IPS-NIHi7 (cell line): ENCODE measurements around the gene ASAP2.

Experiments used
- DNase-seq: peaks from one replicate; pipeline ENCODE4 v3.0.0; 2012; ENCODE audit warnings: mixed read lengths; ENCODE audit errors: extremely low spot score

ASAP2 gene

DNA sequence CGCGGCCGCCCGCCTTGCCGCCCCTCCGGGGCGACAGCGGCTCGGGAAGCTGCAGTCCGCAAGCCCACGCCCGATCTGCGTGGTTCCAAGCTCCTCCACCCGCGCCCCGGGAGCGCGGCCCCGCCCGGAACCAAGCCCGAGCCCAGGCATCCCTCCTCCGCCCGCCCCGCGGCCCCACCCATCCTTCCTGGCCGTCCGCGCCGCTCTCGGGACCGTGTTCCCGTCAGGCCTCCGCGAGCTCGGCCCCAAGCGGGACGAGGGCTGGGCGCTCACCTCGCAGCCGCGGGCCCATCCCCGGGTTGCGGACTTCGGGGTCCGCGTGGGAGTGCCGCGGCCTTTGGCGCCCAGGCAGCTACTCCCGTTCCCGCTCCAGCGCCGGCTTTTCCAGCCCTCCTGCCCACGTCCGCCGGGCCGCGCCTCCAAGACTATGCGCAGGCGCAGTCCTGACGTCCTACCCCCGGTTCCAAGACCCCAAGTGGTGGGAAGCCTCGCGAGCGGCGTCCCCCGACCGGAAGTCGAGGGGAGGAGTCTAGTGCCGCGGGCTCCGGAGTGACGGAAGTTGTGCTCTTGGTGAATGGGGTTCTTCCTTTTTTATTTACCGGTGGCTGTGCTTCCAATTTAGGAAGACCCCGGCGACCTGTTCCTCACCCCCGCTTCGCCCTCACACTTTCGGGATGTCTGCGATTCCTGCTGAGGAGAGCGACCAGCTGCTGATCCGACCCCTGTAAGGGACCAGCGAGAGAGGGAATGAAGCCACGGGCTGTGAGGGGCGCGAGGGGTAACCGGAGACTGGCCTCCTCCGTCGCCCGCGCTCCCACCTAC is 216.7 kb downstream of the ASAP2 start, which contains the start of the genes CPSF3 and ITGB1BP1:
Gene CPSF3, plus strand, starts transcription at position 555 of the 822 bp plus-strand sequence. Its CDS starts 120 bp downstream, at position 675.
Gene ITGB1BP1, minus strand, starts transcription at position 429 of the 822 bp plus-strand sequence. CDS start 4,831 bp downstream, outside the sequence.
- peak; percentile 100 for DNase-seq

DNA sequence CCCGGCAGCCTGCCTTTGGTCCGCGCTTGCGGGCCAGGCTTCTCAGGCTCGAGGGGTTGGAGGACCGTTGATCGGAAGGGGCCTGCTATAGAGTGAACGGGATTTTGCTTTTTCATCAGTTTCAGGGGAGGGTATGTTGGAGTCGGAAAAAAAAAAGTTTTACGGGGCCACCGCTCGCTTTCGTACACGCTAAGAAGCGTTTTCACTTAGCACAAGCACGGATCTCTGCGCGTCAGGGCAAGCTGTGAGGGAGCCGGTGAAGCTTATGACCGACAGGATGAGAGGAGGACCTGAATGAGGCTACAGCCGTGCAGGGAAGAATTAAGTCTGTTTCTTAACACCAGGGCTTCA is 217.3 kb downstream of the ASAP2 start:
- no peak for DNase-seq

DNA sequence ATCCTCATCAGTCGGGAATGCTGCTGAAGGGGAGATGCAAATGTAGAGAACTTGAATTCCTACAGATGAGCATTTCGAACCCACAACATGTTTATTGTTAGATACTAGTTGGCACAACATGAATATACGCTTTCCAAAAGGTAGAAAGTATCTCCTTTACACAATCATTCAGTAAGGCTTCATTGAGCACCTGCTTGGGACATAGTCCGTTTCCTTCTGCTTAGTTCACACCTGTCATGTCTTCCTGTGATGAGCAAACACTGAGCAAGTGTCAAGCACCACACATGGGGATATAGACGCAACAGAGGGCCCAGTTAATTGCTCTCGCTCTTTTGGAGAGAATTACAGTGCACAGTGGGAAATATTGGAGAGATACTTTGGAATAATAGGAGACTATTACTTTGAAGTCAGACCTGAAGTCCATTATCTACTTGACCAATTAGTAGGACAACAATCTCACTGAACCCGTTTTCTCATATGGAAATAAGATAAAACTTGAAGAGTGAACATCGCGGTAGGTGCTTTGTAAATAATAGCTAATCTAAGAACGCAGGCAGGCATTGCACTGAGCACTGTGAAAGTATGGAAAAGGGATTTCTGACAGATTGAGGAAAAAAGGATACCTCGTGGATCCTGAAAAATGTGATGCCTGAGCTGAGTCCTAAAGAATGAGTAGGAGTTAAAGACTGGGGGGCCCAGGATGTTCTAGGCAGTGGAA is 218.0 kb downstream of the ASAP2 start:
- DNase-seq, result no peak

DNA sequence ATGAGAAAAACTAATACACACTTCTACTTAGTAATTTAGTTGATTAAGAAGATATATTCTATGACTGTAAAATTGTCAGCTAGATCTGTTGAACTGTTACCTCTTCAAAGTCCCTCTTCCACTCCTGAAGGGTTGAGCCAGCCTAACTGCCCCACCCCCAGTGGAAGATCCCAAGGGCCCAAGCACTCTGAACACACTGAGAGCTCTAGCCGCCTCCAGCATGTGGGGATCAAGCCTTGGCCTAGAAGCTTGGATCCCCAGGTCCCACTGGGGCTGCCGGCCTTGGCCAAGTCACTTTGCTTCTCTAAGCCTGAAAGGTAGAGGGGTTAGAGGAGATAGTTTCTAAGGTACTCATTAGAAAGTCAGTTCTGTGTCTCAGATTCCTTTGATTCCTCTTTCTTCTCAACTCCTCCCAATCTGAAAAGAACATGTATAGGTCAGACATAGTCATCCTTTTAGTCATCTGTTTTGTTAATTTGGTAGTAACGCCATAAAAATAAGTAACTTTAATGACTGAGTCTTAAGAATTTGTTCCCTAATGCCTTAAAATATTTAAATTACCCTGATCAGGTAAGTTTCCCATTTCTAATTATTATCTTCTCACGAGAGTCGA is 222.5 kb downstream of the ASAP2 start:
- DNase-seq, result no peak

DNA sequence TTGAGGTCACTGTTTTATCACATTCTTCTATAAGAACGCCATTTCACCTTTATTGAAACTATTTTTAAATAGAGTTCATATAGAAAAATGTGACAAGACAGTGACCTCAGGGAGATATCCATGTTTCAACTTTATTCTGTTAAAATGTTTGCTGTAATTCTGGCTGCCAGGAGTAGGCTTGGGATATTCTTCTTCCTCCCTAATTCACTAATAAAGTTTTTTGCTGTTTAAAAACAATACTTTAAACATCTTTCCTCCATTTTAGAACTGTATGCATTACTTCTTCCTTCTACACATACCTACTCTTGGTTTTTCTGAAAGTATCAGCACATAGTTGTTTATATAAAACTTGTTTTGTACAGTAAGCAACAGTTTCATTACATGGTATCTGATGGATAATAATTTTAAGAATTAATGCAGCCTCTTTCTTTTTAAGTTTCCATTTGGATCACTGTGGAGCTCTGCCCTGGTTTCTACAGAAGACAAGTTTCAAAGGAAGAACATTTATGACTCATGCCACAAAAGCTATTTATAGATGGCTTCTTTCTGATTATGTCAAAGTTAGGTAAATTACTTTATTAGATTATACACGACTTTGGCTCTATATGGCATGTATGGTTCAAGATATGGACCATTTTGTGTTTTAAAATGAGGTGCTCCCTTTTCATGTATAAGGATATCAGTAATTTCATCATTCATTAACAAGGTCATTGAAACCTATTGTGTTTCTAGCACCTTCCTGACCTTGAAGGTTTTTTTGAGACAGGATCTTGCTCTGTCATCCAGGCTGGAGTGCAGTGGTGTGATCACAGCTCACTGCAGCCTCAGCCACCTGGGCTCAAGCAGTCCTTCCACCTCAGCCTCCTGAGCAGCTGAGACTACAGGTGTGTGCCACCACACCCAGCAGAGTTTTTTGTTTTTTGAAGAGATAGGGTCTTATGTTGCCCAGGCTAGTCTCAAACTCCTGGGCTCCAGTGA is 224.0 kb downstream of the ASAP2 start:
- DNase-seq, result no peak

DNA sequence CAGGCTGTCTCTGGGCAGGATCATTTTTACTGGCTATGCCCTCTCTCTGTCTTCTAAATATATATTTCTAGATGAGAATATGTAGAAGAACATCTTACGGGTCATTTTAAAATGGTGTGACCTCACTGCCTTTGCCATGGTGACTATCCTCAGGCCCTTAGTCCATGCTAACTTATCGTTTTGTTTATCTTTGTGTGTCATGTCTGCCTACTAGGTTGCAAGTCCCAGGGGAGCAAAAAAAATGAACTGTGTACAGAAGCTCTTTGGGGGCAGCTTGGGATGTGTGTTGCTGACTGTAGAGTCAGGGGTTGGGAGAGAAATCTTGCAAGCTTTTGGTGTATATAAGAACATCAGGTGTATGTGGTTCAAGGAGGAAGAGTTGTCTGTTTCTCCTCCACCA is 227.9 kb downstream of the ASAP2 start:
- no peak for DNase-seq

DNA sequence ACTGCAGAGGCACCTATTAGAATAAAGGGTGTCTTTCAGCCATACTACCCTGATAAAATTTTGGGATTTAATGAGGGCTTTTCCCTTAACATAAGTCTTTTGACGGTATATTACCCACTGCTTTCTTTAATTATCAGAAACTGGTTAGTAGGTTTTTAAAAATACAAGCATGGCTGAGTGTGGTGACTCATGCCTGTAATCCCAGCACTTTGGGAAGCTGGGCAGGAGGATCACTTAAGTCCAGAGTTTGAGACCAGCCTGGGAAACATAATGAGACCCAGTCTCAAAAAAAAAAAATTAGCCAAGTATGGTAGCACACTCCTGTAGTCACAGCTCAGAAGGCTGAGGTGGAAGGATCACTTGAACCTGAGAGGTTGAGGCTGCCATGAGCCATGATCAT is 232.9 kb downstream of the ASAP2 start:
- no peak for DNase-seq

DNA sequence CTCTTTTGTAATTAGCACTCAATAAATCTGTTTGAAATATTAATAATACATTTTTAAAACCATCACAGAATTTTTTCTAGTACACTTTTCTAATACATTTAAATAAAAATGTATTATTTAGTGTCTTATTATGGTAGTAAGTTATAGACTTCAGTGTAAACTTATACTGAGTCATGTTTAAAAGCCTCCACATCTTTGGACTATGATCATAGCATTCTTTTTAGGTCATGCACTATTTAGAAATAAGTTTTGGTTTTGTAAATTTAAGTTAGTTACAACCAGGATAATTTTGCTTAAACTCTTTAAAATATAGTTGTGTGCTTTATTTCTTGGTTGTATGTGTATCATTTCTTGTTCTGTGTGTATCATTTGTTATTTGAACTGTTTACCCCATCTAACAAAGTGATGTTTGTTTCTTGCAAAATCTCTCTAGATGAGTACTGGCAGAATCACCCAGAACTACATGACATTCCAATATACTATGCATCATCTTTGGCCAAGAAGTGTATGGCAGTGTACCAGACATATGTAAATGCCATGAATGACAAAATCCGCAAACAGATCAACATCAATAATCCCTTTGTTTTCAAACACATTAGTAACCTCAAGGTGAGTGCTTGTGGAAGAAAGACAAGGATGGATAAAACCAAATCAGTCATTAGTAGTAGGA is 233.6 kb downstream of the ASAP2 start:
- DNase-seq, result no peak

DNA sequence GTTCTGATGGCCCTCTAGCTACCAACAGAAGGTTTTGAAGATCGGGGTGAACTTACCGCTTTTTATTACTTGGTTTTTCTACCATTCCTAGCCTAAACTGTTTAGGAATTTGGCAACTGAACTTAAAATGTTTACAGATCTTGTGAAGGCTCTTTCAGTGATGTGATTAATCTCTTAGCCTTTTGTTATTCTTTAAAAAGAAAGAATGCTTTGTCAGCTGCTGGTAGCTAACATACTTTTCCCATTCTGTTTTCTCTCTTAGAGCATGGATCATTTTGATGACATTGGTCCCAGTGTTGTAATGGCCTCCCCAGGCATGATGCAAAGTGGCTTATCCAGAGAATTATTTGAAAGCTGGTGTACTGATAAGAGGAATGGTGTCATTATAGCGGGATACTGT is 234.9 kb downstream of the ASAP2 start:
- DNase-seq, result no peak

DNA sequence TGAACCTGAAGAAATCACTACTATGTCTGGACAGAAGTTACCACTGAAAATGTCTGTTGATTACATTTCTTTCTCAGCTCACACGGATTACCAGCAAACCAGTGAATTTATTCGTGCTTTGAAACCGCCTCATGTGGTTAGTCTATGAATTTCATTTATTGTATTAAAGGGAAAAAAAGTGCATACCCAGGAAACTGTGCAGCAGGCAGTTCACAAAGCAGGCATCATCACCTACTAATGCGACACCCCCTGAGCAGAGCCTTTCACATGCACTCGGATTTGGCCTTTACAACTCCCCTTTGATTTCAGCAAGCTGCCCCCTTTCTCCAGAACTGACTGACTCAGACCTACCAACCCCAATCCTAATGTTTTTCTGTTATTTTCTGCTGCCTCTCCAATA is 236.9 kb downstream of the ASAP2 start:
- DNase-seq, result no peak

DNA sequence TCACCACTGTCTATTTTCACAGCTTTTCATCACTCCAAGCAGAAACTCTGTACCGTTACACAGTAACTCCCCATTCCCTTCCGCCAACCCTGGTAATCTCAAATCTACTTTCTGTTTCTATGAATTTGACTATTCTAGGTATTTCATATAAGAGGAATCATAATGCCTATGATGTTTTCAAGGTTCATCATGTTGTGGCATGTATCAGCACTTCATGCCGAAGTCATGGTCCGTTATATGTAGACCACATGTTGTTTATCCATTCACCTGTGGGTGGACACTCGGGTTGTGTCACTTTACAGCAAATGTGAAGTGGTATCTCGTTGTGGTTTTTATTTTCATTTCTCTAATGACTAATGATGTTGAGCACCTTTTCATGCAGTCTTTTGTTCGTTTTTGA is 238.5 kb downstream of the ASAP2 start:
- no peak for DNase-seq

DNA sequence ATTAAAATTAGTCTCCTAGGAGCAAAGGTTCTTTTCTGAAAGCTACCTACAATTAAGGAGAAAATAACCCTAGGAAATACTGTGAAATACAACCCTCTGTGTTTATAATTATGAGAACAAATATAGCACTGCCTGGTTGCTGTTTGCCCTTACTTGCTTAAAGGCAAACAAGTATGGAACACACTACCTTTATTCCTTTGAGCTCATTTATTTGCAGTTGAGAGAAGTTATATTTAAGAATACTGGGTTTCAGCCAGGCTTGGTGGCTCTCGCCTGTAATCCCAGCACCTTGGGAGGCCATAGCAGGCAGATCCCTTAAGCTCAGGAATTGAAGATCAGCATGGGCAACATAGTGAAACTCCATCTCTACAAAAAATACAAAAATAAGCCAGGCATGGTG is 244.6 kb downstream of the ASAP2 start:
- no peak for DNase-seq
